GM12878 (cell line): ENCODE results near the gene MAML2. TPM values are rescaled to one million over a fixed set of nuclear protein-coding genes. Genes with fewer than 3 reads are reported as not detected.
A peak's percentile ranks its signal among the peaks of the same experiment; 100 is the strongest.

ENCODE experiments used
- ATF7 ChIP-seq: fragments of 450-650 bp; IDR thresholded peaks from 2 replicates; pipeline ENCODE4 v1.6.1; 2016; ENCODE audit warnings: low read depth, mild to moderate bottlenecking
- CBX3 ChIP-seq: fragments of 200-600 bp; sonication (generic); IDR thresholded peaks from 2 replicates; pipeline ENCODE4 v1.6.1; 2016; ENCODE audit warnings: low read depth, borderline replicate concordance
- CEBPB ChIP-seq, 2 experiments: fragments of 150-350 bp in 1 of 2; IDR thresholded peaks; 2 replicates each; pipeline ENCODE4 v1.6.1; 2012 to 2014; ENCODE audit warnings: low read depth in 2 of 2, low read length in 2 of 2, borderline replicate concordance in 1 of 2, inconsistent platforms in 1 of 2
- CHD1 ChIP-seq: IDR thresholded peaks from 2 replicates; pipeline ENCODE4 v1.6.1; 2012; ENCODE audit warnings: low read depth, low read length, improper control_type of control experiment
- CREB1 ChIP-seq: IDR thresholded peaks from 2 replicates; pipeline ENCODE4 v1.6.1; 2012; ENCODE audit warnings: low read depth, mild to moderate bottlenecking, inconsistent platforms
- CREM ChIP-seq: IDR thresholded peaks from 2 replicates; pipeline ENCODE4 v1.6.1; 2014; ENCODE audit warnings: antibody characterized with exemption, low read depth
- E2F8 ChIP-seq: fragments of 450-650 bp; IDR thresholded peaks from 2 replicates; pipeline ENCODE4 v1.6.1; 2018; ENCODE audit warnings: mild to moderate bottlenecking, low read depth, moderate library complexity; ENCODE audit not compliant: partially characterized antibody
- EED ChIP-seq: sonication (generic); IDR thresholded peaks from 2 replicates; pipeline ENCODE4 v1.6.1; 2016; ENCODE audit warnings: antibody characterized with exemption, low read depth
- FOXM1 ChIP-seq: IDR thresholded peaks from 2 replicates; pipeline ENCODE4 v1.6.1; 2012; ENCODE audit warnings: low read depth, mild to moderate bottlenecking, inconsistent platforms, low read length, moderate library complexity
- GABPA ChIP-seq: IDR thresholded peaks from 2 replicates; pipeline ENCODE4 v1.6.1; 2014; ENCODE audit warnings: antibody characterized with exemption, low read depth, mild to moderate bottlenecking, inconsistent platforms
- MTA2 ChIP-seq: fragments of 450-650 bp; IDR thresholded peaks from 2 replicates; pipeline ENCODE4 v1.6.1; 2016; ENCODE audit warnings: low read depth, mild to moderate bottlenecking, moderate library complexity
- NR2F1 ChIP-seq: fragments of 450-650 bp; conservative IDR thresholded peaks from 2 replicates; pipeline ENCODE4 v1.6.1; 2017; ENCODE audit warnings: mild to moderate bottlenecking
- PAX5 ChIP-seq: IDR thresholded peaks from 2 replicates; pipeline ENCODE4 v1.6.1; 2011; ENCODE audit warnings: low read depth, low read length, borderline replicate concordance
- POU2F2 ChIP-seq: IDR thresholded peaks from 3 replicates; pipeline ENCODE4 v1.6.1; 2011; ENCODE audit warnings: low read depth, mild to moderate bottlenecking, low read length, borderline replicate concordance
- RBBP5 ChIP-seq: fragments of 200-600 bp; sonication (generic); conservative IDR thresholded peaks from 2 replicates; pipeline ENCODE4 v1.6.1; 2016
- RCOR1 ChIP-seq: conservative IDR thresholded peaks from 2 replicates; pipeline ENCODE4 v1.6.1; 2012; ENCODE audit warnings: low read depth, low read length, improper control_type of control experiment
- SIN3A ChIP-seq: IDR thresholded peaks from 2 replicates; pipeline ENCODE4 v1.6.1; 2012; ENCODE audit warnings: low read depth, low read length, improper control_type of control experiment
- SPI1 ChIP-seq: IDR thresholded peaks from 2 replicates; pipeline ENCODE4 v1.6.1; 2011; ENCODE audit warnings: low read depth, mild to moderate bottlenecking, low read length, moderate library complexity, borderline replicate concordance; ENCODE audit not compliant: insufficient read depth
- TBL1XR1 ChIP-seq: IDR thresholded peaks from 2 replicates; pipeline ENCODE4 v1.6.1; 2012; ENCODE audit warnings: low read depth, low read length, improper control_type of control experiment
- TCF3 ChIP-seq: IDR thresholded peaks from 2 replicates; pipeline ENCODE4 v1.6.1; 2012; ENCODE audit warnings: low read depth, mild to moderate bottlenecking, low read length, borderline replicate concordance; ENCODE audit not compliant: insufficient read depth
- ZNF592 ChIP-seq: fragments of 450-650 bp; IDR thresholded peaks from 2 replicates; pipeline ENCODE4 v1.6.1; 2017; ENCODE audit warnings: mild to moderate bottlenecking, moderate library complexity
- polyA plus RNA-seq, 11 experiments: library from polyadenylated mRNA; depleted of rRNA in 4 of 11; unstranded in 6 of 11; stranded (reverse) in 5 of 11; fragments of >200 nt; fragmentation: Nextera tagmentation in 4 of 11; fragmentation: Illumina TruSeq in 1 of 11; extraction: Ambion mirVana in 4 of 11; extraction: Trizol in 1 of 11; gene quantifications; 1 replicate in 1 of 11; 2 replicates in 10 of 11; pipeline versions ENCODE4 v1.2.1 to v1.2.3, GENCODE V29; 2011 to 2016; ENCODE audit warnings: inconsistent platforms in 2 of 11, missing spikeins in 2 of 11, low read depth in 1 of 11
- total RNA-seq, 4 experiments: library from RNA; depleted of rRNA in 3 of 4; stranded (reverse); fragments of >200 nt in 3 of 4; fragmentation: Illumina TruSeq in 1 of 4; extraction: Trizol in 1 of 4; gene quantifications; 2 replicates each; pipeline versions ENCODE4 v1.2.1 to v1.2.3, GENCODE V29; 2013 to 2021
- TF ChIP-seq, protein P1 (sequence below): IDR thresholded peaks from 2 replicates; pipeline ENCODE4 v1.6.1; 2012; ENCODE audit warnings: low read length, inconsistent platforms

MAML2 gene
- total and polyA plus RNA-seq, 10 of the 15 experiments (the other 5 are each of a cell fraction or from before 2014, with no cell fraction given), result 2.5 to 15.1 (median 12.0) TPM

GRCh38 chr11:96051820-96052219 is 291.2 kb downstream of the MAML2 start (continued):
- TF ChIP-seq, protein P1, sequence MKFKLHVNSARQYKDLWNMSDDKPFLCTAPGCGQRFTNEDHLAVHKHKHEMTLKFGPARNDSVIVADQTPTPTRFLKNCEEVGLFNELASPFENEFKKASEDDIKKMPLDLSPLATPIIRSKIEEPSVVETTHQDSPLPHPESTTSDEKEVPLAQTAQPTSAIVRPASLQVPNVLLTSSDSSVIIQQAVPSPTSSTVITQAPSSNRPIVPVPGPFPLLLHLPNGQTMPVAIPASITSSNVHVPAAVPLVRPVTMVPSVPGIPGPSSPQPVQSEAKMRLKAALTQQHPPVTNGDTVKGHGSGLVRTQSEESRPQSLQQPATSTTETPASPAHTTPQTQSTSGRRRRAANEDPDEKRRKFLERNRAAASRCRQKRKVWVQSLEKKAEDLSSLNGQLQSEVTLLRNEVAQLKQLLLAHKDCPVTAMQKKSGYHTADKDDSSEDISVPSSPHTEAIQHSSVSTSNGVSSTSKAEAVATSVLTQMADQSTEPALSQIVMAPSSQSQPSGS, result peak; percentile 94
- TF ChIP-seq ZNF592, result 0 out of 2 replicates have a peak, but pooled peaks have one; percentile 5
- TF ChIP-seq POU2F2, result peak; percentile 85; the same call in 2 of the 3 replicates
- peak in 1 of 2 experiments; percentile 84; a peak in 2 of 4 replicates for TF ChIP-seq CEBPB (IDR thresholded peaks at IDR 0.05; ENCODE audit: borderline replicate concordance in 1 of 2, low read depth in 2 of 2, low read length in 2 of 2)
- TF ChIP-seq MTA2, result peak; percentile 94
- peak; percentile 72 for TF ChIP-seq CREB1
- peak; percentile 80 for TF ChIP-seq CREM
- TF ChIP-seq FOXM1, result peak; percentile 88; the same call in 1 of the 2 replicates
- TF ChIP-seq RCOR1, result no peak
- 0 out of 2 replicates have a peak, but pooled peaks have one; percentile 11 for TF ChIP-seq TCF3
- TF ChIP-seq SIN3A, result no peak
- peak; percentile 89 for TF ChIP-seq ATF7
- TF ChIP-seq GABPA, result peak; percentile 59
- TF ChIP-seq TBL1XR1, result peak; percentile 53; the same call in 1 of the 2 replicates
- TF ChIP-seq E2F8, result no peak
- TF ChIP-seq EED, result peak; percentile 57
- TF ChIP-seq CBX3, result no peak
- TF ChIP-seq SPI1, result peak; percentile 64; the same call in 1 of the 2 replicates
- TF ChIP-seq RBBP5, result no peak
- peak; percentile 67; the same call in 1 of the 2 replicates for TF ChIP-seq PAX5
- no peak for TF ChIP-seq CHD1
- peak; percentile 63; the same call in 1 of the 2 replicates for TF ChIP-seq NR2F1
- TF ChIP-seq, all 136 proteins: peak for 44
